GM18867 (cell line): ENCODE results near the gene KHDC1L.
"Not testable (repeated sequence)": the region's sequence is repeated elsewhere in the genome, so short reads cannot be mapped to it uniquely, and the experiment has no call there.

Source experiments
- ATAC-seq: cut with Tn5 transposase; IDR thresholded peaks from one replicate; pipeline ENCODE4 v1.9.1; 2021; ENCODE audit warnings: mild to moderate bottlenecking, moderate library complexity; ENCODE audit not compliant: unreplicated experiment

The KHDC1L gene

DNA sequence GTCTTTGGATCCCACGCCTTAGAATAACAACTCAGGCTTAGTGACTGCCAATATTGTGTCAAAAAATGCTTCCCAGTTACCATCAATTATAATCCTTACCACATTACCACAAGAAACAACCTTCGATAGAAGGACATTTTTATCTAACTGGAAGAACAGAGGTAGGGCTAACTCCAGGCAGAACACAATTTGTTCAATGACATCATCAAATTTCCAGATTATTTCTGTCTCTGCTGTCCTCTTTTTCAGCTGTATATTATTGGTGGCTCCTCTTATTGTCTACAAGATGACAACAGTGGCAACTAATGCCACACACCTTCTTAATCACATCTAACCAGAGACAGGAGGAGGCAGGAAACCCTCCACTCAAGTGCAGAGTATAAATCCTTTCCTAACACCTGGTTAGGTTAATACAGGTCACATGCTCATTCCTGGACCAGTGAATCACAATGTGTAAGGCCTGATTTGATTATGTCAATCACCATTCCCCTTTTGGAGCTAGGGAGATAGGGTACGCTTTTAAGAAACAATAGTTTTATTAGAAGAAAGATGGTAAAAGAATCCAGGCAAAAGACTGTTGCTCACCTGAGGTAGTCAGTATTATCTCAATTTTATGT lies 18.0 kb downstream of the KHDC1L start:
- ATAC-seq, result no peak

DNA sequence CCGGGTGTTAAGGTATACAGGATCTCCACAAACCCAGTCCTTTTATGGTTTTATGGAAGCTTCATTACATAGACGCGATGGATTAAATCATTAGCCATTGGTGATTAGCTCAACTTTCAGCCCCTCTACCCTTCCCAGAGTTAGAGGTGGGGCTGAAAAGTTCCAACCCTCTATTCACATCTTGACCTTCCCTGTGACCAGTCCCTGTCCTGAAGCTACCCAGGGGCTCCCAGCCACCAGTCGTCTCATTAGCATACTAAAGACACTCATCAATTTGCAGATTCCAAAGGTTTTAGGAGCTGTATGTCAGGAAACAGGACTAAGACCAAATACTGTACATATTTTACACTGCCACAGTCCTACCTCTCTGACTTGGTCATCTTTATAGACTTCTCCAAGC lies 21.0 kb downstream of the KHDC1L start:
- ATAC-seq, result no peak

DNA sequence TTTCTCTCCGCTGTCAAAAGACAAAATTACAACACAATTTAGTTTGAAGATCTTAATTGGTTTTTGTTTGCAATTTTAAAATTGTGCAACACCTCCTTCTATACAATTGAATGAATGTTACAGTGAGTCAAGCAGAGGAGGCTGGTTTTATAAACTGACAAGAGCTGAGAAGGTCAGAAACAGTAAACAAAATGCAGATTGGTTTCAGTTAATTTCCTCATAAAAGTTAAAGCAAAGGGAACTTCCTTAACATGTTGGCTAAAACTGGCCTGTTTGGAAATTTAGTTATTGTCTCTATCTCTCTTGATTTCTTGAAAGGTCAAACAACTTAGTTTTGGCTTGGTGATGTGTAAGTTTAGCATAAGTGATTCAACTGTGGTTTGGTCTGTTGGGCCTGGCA lies 22.2 kb downstream of the KHDC1L start:
- ATAC-seq, result no peak

DNA sequence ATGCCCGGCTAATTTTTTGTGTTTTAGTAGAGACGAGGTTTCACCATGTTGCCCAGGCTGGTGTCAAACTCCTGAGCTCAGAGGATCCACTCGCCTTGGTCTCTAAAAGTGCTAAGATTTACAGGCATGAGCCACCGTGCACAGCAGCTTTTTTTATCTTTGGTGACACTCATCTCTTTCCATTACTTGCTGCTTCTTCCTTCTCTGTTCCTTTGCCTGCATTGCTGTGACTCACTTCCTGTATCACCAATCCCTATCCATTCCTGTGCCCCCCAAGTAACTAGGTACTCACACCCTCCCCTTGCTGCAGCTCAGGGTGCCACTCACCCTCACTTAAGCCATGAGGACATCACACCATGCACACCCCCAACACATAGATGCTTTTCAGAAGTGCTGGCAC lies 24.6 kb downstream of the KHDC1L start:
- ATAC-seq, result no peak

DNA sequence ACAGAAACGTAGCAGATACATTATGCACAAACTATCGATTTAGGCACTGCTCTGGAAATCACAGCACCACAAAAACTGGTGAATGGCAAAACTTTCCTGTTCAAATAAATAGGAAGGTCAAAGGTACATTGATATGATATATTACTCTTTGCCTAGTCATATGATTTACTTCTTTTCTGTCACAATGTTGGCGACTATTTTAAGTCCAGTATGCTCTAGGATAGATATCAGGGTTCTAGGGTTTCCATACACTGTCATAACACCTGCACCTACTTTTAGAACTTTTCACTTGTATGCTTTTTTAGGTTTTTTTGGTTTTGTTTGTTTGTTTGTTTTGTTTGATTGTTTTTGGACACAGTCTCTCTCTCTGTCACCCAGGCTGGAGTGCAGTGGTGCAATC lies 25.0 kb downstream of the KHDC1L start:
- ATAC-seq, result no peak

DNA sequence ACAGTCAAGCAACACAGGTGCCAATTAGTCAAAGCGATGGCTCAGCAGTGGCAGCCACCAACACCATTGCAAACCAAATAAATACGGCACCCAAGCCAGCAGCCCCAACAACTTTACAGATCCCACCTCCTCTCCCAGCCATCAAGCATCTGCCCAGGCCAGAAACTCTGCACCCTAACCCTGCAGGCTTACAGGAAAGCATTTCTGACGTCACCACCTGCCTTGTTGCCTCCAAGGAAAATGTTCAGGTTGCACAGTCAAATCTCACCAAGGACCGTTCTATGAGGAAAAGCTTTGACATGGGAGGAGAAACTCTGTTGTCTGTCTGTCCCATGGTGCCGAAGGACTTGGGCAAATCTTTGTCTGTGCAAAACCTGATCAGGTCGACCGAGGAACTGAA lies 30.6 kb downstream of the KHDC1L start:
- ATAC-seq, result no peak

DNA sequence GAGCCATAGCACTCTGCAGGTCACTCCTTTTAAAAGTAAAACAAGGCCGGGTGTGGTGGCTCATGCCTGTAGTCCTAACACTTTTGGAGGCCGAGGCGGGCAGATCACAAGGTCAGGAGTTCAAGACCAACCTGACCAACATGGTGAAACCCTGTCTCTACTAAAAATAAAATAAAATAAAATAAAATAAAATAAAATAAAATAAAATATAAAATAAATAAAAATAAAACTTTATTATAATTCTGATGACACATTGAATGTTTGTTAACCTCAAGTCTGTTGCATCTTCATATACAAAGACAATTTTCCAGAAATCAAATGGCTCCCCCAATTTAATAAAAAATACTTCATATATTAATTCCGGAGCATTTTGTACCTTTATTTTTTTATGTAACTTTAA lies 32.0 kb downstream of the KHDC1L start:
- ATAC-seq, result not testable (repeated sequence)

DNA sequence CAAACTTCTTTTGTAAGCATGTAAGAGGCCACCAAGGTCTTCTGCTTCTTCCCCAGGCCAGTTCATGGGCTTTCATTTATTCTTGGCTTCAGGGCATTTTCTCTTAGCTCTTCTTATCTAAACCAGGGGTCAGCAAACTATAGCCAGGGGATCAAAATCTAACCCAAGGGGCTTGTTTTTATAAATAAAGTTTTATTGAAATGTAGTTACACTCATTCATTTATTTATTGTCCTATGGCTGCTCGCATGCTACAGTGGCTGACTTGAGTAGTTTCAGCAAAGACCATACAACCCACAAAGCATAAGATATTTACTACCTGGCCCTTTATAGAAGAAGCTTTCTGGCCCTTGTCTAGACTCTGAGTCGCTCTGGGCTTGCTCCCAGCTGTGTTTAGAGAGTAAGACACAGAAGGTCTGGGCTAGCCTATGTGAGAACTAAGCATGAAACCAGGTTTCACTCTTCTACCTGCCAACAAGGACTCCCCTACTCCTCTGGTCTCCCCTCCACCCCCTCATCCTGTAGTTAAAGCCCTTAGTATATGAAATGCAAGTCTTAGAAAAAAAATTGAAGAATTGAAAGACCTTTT lies 43.2 kb downstream of the KHDC1L start:
- ATAC-seq, result peak; percentile 71

DNA sequence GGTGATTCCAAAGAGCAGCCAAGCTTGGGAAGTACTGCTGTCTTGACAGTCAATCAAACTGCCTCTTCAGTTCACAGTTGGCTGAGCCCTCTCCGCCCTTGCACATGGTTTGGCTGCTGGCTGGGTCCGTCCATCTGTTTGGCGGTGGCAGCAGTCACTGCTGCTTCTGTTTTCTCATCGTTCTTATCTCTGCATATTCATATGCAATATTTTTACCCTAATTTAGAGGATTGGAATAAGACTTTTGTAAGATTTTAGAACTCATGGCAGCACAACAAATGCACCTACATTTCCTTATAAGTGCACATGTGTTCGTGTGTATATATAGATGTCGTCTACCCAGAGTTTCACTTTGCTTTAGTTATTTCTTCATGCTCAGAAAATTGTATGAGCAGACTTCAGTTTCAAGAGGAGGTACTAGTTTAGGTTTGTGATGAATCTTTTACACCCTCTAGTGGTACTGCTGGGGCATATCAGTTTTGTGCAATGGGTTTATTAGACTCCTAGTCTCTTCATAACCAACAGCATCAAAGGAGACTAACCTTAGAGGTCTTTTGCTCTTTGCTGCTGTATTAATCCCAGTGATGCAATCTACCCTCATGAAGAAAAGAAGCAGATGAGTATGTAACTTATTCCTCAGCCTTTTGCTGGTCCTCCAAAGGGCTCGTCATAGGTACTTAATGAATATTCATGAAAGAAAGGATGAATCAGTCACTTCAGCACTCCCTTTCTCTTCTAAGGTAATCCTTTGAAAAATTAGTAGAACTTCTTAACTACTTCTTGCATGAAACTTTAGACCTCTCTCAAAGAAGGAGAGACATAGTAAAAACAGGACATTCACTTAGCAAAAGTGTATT lies 44.3 kb downstream of the KHDC1L start:
- ATAC-seq, result peak; percentile 72

DNA sequence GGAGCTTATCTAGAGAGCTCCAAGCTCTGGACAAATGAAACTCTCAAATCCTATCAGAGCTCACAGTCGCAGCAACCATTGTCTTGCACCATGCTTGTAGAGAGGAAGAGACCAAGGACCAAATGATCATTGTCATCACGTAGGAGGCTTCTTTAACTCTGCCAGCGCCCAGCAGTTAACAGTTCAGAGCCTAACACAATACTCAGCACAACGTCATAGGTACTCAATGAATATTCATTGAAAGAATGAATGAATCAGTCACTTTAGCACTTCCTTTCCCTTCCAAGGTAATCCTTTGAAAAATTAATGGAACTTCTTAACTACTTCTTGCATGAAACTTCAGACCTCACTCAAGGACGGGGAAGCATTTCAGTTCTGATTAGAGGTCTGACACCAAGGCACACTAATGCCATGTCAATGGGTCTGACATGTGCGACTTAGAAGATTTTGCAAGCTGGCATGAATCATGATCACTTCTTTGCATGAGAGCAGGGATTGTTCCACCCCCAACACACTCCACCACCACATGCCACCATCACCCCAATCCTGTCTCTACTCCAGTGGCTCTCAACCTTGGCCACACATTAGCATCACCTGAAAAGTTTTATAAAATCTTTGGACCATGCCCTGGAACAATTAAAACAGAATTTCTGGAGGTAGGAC lies 45.1 kb downstream of the KHDC1L start:
- no peak for ATAC-seq

DNA sequence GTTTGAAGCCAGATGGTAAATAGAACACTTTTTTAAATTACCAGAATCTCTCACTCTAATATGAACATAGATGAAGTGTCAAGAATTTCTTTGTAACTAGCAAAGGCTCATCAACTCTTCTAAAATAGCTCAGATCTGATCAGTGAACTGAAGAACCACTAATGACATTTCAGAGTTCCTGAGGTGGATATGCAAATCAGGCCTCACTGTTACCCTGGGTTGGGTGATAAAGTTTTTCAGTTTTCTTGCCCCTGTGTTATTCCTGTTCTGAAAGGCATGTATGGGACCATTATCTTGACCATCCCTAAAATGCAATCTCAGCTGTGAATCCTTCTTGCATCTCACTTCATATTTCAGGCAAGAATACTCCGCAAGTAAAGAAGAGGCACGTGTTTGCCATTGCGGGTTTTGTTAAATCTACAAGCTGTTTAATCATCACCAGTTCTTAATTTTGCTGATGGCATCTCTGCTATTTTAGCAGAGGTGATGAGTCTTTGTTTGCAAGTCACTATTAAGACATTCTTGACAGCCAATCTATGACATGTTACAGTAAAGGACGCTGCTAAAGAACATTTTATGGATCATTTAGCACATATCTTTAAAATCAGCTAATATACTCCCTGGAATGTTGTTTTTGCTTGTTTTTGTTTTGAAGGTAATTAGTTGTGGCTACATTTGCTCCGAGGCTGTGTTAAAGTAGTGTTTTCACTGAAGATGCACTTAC lies 47.9 kb downstream of the KHDC1L start:
- ATAC-seq, result peak; percentile 66

DNA sequence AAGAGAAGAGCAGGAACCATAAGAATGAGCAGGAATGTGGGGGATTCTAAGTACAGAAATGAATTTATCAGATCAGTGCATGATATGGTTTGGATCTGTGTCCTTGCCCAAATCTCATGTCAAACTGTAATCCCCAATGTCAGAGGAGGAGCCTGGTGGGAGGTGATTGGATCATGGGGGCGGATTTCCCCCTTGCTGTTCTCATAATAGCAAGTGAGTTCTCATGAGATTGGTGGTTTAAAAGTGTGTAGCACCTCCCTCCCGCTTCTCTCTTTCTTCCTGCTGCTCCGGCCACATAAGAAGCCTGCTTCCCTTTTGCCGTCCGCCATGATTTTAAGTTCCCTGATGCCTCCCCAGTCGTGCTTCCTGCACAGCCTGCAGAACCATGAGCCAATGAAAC lies 49.2 kb downstream of the KHDC1L start:
- no peak for ATAC-seq

DNA sequence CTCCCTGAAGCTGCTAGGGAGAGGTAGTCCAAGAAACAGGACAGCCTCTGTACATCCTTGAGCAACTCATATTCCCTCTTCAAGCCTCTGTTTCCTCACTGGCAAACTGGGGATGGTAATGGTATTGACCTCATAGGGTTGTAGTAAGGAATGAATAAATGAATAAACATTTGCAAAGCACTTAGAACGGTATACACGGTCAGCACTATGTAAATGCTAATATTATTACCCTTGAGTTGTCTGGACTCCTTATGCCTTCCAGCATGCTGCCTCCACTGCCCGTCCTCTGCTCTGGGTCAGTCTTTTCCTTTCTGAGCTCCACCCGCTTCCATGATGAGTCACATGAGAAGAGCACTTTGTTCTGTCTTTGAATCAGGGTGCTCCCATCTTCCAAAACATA lies 50.6 kb downstream of the KHDC1L start:
- no peak for ATAC-seq
